Right ventricle myocardium superior (tissue), 1 donor: ENCODE data around the gene SRP9. TPM values are rescaled to one million over a fixed set of nuclear protein-coding genes. Genes with fewer than 3 reads are reported as not detected.

Experiments
- ATAC-seq: fragments of 200-7000 bp; cut with Tn5 transposase; one replicate; pipeline ENCODE4 v1.9.1; 2020; ENCODE audit warnings: mild to moderate bottlenecking; ENCODE audit not compliant: poor library complexity
- DNase-seq: peaks from one replicate; pipeline ENCODE4 v3.0.0-alpha.2; 2020
- intact Hi-C: fragments of 100-400 bp; cut with DNase I; formaldehyde crosslinking; loops from one replicate; pipeline ENCODE4 v1.11.2; 2022
- long read RNA-seq: library from polyadenylated mRNA; unstranded; transcript quantifications from one replicate; pipeline ENCODE4 v2.0.0, GENCODE V29; 2021
- total RNA-seq: library from RNA; stranded (reverse); fragmentation: NEBNext Ultra II Directional; extraction: Animal tissue kit (Norgen Biotek cat#: 25700); gene quantifications from one replicate; pipeline ENCODE4 v1.2.1, GENCODE V29; 2021
- donor health status: DM: no; HTN: yes; CAD: no; lungs with severe emphysema.

The SRP9 gene, protein sequence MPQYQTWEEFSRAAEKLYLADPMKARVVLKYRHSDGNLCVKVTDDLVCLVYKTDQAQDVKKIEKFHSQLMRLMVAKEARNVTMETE
- total RNA-seq = 188 TPM
- long read RNA-seq, transcript SRP9-203 (4 exons, 1,596 nt) = minor isoform, 27 of 380 reads
- long read RNA-seq, transcript SRP9-201 (3 exons, 1,480 nt) = major isoform, 336 of 380 reads
- long read RNA-seq, partial matches to known transcripts = 0 of 380 reads
- long read RNA-seq, other reads (novel, unspliced or antisense) = 16 of 380 reads

DNA sequence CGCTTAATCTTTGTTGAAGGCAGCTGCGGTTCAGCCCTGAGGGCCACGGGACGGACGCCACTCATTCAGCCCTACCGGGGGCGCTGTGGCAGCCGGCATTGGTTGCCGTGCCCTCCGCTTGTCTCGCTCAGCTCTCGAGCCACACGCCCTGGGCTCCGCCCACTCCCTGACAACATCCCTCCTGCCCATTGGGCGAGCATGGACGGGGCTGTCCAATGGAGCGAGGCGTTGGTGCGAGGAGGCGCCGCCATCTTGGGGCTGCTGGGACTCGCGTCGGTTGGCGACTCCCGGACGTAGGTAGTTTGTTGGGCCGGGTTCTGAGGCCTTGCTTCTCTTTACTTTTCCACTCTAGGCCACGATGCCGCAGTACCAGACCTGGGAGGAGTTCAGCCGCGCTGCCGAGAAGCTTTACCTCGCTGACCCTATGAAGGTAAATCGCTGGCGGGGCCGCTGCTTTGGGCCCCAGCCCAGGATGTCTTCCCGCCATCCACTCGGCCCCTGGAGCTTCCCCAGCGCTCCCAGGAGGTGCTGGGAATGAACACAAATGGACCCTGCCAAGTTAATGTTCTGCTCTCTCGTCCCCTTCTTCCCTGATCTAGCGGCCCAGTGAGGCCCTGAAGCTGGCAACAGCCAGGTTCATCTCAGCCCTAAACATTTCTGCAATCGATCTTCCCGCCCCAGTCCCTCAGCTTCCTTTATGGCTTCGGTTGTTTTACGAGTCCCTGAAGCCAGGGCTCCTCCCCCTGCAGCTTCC is at the start of gene SRP9:
Gene SRP9, plus strand, starts transcription at position 244 of the 754 bp plus-strand sequence. Its CDS starts 115 bp downstream, at position 359.
- ATAC-seq (peak; percentile 99), DNase-seq (peak; percentile 99)
- intact Hi-C loops = loop anchor here (2.0 to 10.0 kb wide), 3 partner anchors 69 to 223 kb away; no protein-coding TSS in a partner anchor

DNA sequence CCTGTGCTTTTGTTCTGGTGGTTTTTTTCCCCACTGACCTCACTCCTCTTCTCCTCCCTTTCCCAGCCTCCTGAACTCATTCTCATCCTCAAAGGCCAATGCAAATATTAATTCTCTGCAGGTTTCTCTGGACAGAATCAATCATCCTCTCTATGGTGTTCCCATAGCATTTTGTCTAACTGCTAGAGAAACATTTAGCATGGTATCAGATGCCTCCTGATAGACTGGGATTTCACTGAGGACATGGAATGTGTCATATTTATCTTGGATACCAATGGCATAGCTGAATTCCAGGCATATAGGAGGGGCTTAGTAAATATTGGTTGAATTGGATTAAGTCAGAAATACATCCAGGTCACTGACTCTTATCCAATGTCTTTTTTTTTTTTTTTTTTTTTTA is 46.1 kb upstream of the SRP9 start:
- no peak for DNase-seq
- intact Hi-C loops = no loop called here
- ATAC-seq = no peak

DNA sequence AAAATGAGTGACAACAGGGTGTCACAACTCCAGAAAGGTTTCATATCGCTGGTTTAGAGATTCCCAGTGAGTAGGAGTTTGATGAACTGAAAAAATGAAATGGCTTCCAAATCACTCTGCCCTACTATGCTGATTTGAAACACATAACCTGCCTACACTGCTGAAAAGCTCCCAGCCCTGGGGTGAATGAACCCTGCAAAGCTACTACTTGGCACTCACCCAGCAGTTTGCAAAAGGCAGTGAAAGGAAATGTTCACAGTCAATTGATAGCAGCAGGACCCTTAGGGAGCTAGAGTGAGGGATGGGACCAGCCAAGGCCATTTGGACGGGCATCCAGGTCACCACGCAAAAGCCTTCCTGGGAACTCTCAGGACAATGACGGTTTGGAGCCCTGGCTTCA is 44.4 kb upstream of the SRP9 start:
- intact Hi-C loops = no loop called here
- no peak for DNase-seq
- no peak for ATAC-seq

- peak; percentile 81 for DNase-seq
- ATAC-seq = peak; percentile 94
- intact Hi-C loops = no loop called here
These were observed 42.1 kb upstream of the SRP9 start for GRCh38 chr1:225735252-225736149.

DNA sequence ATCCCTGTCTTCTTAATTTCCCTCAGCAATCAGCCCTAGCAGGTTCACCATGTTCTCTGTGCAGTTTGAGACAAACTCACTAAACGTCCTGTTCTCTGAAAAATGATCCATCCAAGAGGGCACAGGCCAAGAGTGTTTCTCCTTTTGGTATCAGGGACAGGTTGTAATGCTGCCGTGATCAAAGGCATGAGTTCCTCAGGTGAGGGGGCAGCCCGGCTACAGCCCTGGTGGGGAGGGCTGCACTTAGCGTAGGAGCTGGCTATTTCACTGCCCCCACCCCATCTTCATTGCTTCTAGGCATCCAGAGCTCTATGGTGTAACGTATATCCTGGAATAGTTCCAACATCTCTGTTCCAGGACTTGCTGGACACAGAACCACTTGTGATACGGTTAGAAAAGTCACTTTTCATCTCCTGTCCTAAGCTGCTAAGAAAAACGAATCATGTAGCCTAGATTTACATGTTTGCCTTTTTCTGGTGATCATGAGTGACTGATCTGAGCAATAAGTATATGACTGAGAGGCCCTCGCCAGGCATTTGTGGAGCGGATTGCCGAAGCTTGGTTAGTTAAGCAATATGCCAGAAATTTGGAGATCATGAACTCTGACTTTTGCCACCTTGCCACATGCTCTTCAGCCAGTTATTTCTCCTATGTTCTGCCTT is 41.1 kb upstream of the SRP9 start:
- ATAC-seq (peak; percentile 5), DNase-seq (no peak)
- intact Hi-C loops = no loop called here

DNA sequence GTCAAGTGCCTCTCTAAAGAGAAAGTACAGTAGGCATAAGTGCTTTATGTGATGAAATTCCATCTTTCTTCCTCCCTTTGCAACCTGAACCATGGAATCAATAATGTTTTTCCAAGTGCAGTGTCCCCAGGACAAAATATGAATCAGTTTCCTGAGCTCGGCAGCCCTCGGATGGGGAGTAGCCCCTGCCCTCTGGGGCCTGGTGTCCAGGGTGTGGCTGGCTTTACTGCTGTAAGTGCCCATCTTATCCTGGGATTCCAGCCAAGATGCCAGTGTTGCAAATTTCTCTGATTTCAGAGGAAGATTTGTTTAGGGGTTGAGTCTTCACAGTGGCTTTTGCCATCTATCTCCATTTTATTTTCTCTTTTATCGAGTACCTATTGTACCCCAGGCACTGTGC is 40.5 kb upstream of the SRP9 start:
- intact Hi-C loops = no loop called here
- ATAC-seq = no peak
- no peak for DNase-seq

- DNase-seq (no peak), ATAC-seq (no peak)
- intact Hi-C loops = no loop called here
These were observed 39.8 kb upstream of the SRP9 start for GRCh38 chr1:225737866-225738265.

- no peak for ATAC-seq
- intact Hi-C loops = no loop called here
- no peak for DNase-seq
These were observed 38.9 kb upstream of the SRP9 start for GRCh38 chr1:225738763-225739162.

GRCh38 chr1:225739542-225740107 is 38.0 kb upstream of the SRP9 start:
- DNase-seq = no peak
- intact Hi-C loops = no loop called here
- ATAC-seq = no peak

DNA sequence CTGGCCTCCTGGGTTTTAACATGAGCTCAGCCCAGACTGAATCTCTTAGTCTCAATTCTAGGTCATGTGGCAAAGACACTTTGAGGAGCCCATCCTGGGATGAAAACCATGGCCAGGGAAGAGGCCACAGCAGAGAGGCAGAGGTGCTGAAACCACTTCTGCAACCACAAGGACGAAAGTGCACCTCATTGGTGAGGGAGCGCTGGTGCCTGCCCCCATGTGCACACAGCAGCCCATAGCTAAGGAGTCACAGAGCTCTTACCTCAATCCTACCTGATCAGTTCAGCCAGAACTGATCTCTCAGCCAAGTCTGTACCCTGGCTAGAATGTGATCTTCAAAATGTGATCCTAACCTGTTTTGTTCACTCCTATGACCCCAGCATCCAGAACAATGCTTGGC is 32.9 kb upstream of the SRP9 start:
- intact Hi-C loops = no loop called here
- DNase-seq (no peak), ATAC-seq (no peak)

- no peak for ATAC-seq
- no peak for DNase-seq
- intact Hi-C loops = no loop called here
These were observed 32.4 kb upstream of the SRP9 start for GRCh38 chr1:225745273-225745672.

GRCh38 chr1:225746361-225747179 is 31.1 kb upstream of the SRP9 start:
- peak; percentile 96 for ATAC-seq
- DNase-seq = peak; percentile 73
- intact Hi-C loops = no loop called here

DNA sequence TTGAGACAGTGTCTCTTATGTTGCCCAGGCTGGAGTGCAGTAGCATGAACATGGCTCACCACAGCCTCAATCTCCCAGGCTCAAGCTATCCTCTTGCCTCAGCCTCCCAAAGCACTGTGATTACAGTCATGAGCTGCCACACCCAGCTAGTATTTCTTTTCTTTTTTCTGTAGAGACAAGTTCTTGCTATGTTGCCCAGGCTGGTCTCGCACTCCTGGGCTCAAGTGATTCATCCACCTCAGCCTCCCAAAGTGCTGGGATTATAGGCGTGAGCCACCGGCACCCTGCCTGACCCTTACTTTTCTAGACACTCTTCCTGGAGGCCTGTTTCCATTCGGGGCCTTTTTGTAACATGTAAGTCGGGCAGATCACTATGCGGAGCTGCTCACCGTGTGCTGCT is 30.1 kb upstream of the SRP9 start:
- intact Hi-C loops = no loop called here

GRCh38 chr1:225748529-225748928 is 29.1 kb upstream of the SRP9 start:
- DNase-seq = no peak
- intact Hi-C loops = no loop called here
- no peak for ATAC-seq

More for the DNA sequence above, 30.1 kb upstream of the SRP9 start:
- ATAC-seq (no peak), DNase-seq (no peak)

- ATAC-seq (no peak), DNase-seq (no peak)
- intact Hi-C loops = loop anchor here (10.0 kb wide), 1 partner anchor 55 kb away; no protein-coding TSS in a partner anchor
These were observed 27.9 kb upstream of the SRP9 start for GRCh38 chr1:225749706-225750105.

GRCh38 chr1:225750420-225750819 is 27.2 kb upstream of the SRP9 start:
- ATAC-seq (no peak), DNase-seq (no peak)
- intact Hi-C loops = loop anchor here (10.0 kb wide), 1 partner anchor 56 kb away; no protein-coding TSS in a partner anchor
